K562 (cell line): Measurements from ENCODE around the gene BCR. TPM values are rescaled to one million over a fixed set of nuclear protein-coding genes. Genes with fewer than 3 reads are reported as not detected.

Experiments
- FOXJ2 ChIP-seq: fragments of 200-800 bp; sonication (Bioruptor generic); IDR thresholded peaks from 2 replicates; pipeline ENCODE4 v1.6.1; 2016; ENCODE audit warnings: missing genetic modification characterization, missing compliant biosample characterization
- HMGXB4 ChIP-seq: sonication (generic); formaldehyde crosslinking; IDR thresholded peaks from 2 replicates; pipeline ENCODE4 v1.8.1; 2023; ENCODE audit warnings: mild to moderate bottlenecking, missing genetic modification reagents
- LARP7 ChIP-seq: fragments of 450-650 bp; IDR thresholded peaks from 2 replicates; pipeline ENCODE4 v1.6.1; 2016
- MLX ChIP-seq, 2 experiments: fragments of 450-650 bp in 1 of 2; sonication (generic) in 1 of 2; formaldehyde crosslinking; conservative IDR thresholded peaks; 2 replicates each; pipeline versions ENCODE4 v1.4.0 to v1.8.1; 2020 to 2022; ENCODE audit warnings: mild to moderate bottlenecking in 1 of 2, missing genetic modification reagents in 1 of 2
- STAT6 ChIP-seq: sonication (generic); formaldehyde crosslinking; IDR thresholded peaks from 2 replicates; pipeline ENCODE4 v1.8.1; 2023; ENCODE audit warnings: mild to moderate bottlenecking, missing genetic modification reagents
- ZBTB2 ChIP-seq: fragments of 450-650 bp; IDR thresholded peaks from 2 replicates; pipeline ENCODE4 v1.6.1; 2016; ENCODE audit warnings: antibody characterized with exemption
- polyA plus RNA-seq, 8 experiments: library from polyadenylated mRNA; depleted of rRNA in 4 of 8; stranded (reverse) in 5 of 8; unstranded in 3 of 8; fragments of >200 nt; fragmentation: Nextera tagmentation in 2 of 8; fragmentation: Illumina TruSeq in 1 of 8; extraction: Ambion mirVana in 2 of 8; extraction: Trizol in 1 of 8; gene quantifications; 2 replicates each; pipeline versions ENCODE4 v1.2.1 to v1.2.3, GENCODE V29; 2011 to 2014; ENCODE audit warnings: inconsistent platforms in 1 of 8, missing spikeins in 1 of 8
- total RNA-seq, 7 experiments: library from RNA; depleted of rRNA in 6 of 7; stranded (reverse); fragments of >200 nt in 6 of 7; fragmentation: Illumina TruSeq in 2 of 7; extraction: Trizol in 2 of 7; gene quantifications; 2 replicates each; pipeline versions ENCODE4 v1.2.1 to v1.2.3, GENCODE V29; 2011 to 2021; ENCODE audit warnings: low replicate concordance in 1 of 7

BCR gene
- total and polyA plus RNA-seq, 9 of the 15 experiments (the other 6 are each of a cell fraction or from before 2014, with no cell fraction given): 0.41 to 150 (median 45.6) TPM

GRCh38 chr22:23261900-23262450 lies 81.7 kb downstream of the BCR start (continued):
- TF ChIP-seq MLX (CRISPR knock-in tag; conservative IDR thresholded peaks at IDR 0.05) (peak in 1 of 2 experiments; percentile 86; a peak in 1 of 4 replicates), LARP7 (no peak), FOXJ2 (tag) (no peak), HMGXB4 (CRISPR knock-in tag) (peak; percentile 80; the same call in 1 of the 2 replicates), ZBTB2 (no peak), STAT6 (CRISPR knock-in tag) (peak; percentile 90; the same call in 1 of the 2 replicates)
- TF ChIP-seq, all 486 proteins: peak for 11
